GM21723 (cell line): Measurements from ENCODE around the gene AKR1D1.
A peak's percentile ranks its signal among the peaks of the same experiment; 100 is the strongest.
"Not testable (repeated sequence)": the region's sequence is repeated elsewhere in the genome, so short reads cannot be mapped to it uniquely, and the experiment has no call there.

Source experiments
- ATAC-seq: cut with Tn5 transposase; IDR thresholded peaks from one replicate; pipeline ENCODE4 v1.9.1; 2021; ENCODE audit warnings: mild to moderate bottlenecking, moderate library complexity; ENCODE audit not compliant: unreplicated experiment

Gene AKR1D1

GRCh38 chr7:138076196-138076595, at the start of gene AKR1D1:
TSS of gene AKR1D1 (plus strand) at chr7:138076459. CDS start at chr7:138076519, 60 bp downstream.
- ATAC-seq, result no peak

GRCh38 chr7:138027100-138027499, 49.2 kb upstream of the AKR1D1 start:
- ATAC-seq, result no peak

GRCh38 chr7:138029126-138029525, 47.1 kb upstream of the AKR1D1 start:
- no peak for ATAC-seq

GRCh38 chr7:138029941-138030340, 46.3 kb upstream of the AKR1D1 start:
- ATAC-seq, result no peak

GRCh38 chr7:138030679-138031351, 45.4 kb upstream of the AKR1D1 start:
- no peak for ATAC-seq

GRCh38 chr7:138032186-138032585, 44.1 kb upstream of the AKR1D1 start:
- peak; percentile 65 for ATAC-seq

GRCh38 chr7:138032770-138033169, 43.5 kb upstream of the AKR1D1 start:
- ATAC-seq, result no peak

GRCh38 chr7:138033241-138033640, 43.0 kb upstream of the AKR1D1 start:
- ATAC-seq, result no peak

GRCh38 chr7:138036135-138036534, 40.1 kb upstream of the AKR1D1 start:
- no peak for ATAC-seq

GRCh38 chr7:138040063-138040462, 36.2 kb upstream of the AKR1D1 start:
- not testable (repeated sequence) for ATAC-seq

GRCh38 chr7:138044897-138045296, 31.4 kb upstream of the AKR1D1 start:
- no peak for ATAC-seq

- no peak for ATAC-seq
These were observed 28.4 kb upstream of the AKR1D1 start for GRCh38 chr7:138047907-138048306.

- no peak for ATAC-seq
These were observed 26.6 kb upstream of the AKR1D1 start for GRCh38 chr7:138049505-138050116.

- ATAC-seq, result not testable (repeated sequence)
These were observed 24.5 kb upstream of the AKR1D1 start for GRCh38 chr7:138051712-138052247.

- ATAC-seq, result no peak
These were observed 23.6 kb upstream of the AKR1D1 start for GRCh38 chr7:138052696-138053095.

GRCh38 chr7:138055698-138056097, 20.6 kb upstream of the AKR1D1 start:
- ATAC-seq, result not testable (repeated sequence)

GRCh38 chr7:138063400-138063799, 12.9 kb upstream of the AKR1D1 start:
- ATAC-seq, result no peak

GRCh38 chr7:138064856-138065357, 11.4 kb upstream of the AKR1D1 start:
- no peak for ATAC-seq

GRCh38 chr7:138065827-138066226, 10.4 kb upstream of the AKR1D1 start:
- no peak for ATAC-seq

- no peak for ATAC-seq
These were observed 9.3 kb upstream of the AKR1D1 start for GRCh38 chr7:138066954-138067394.

GRCh38 chr7:138067774-138068173, 8.5 kb upstream of the AKR1D1 start:
- no peak for ATAC-seq

- no peak for ATAC-seq
These were observed 5.4 kb upstream of the AKR1D1 start for GRCh38 chr7:138070908-138071307.
